Natural killer cell (primary cell): Measurements from ENCODE around the gene EXOC3L4. TPM values are rescaled to one million over a fixed set of nuclear protein-coding genes. Genes with fewer than 3 reads are reported as not detected.
"Not testable (repeated sequence)": the region's sequence is repeated elsewhere in the genome, so short reads cannot be mapped to it uniquely, and the experiment has no call there.

Experiments used
- ATAC-seq, 3 donors: fragments of 150-1000 bp in 2 of 3; fragments of 200-7000 bp in 1 of 3; cut with Tn5 transposase; 1 replicate in 1 of 3; 2 replicates in 2 of 3; pipeline ENCODE4 v1.10.0; 2021; ENCODE audit warnings: mild to moderate bottlenecking in 2 of 3, moderate library complexity in 2 of 3
- DNase-seq, 2 donors: peaks; one replicate each; pipeline versions ENCODE4 v3.0.0 to v3.0.0-alpha.2; 2013 to 2021; ENCODE audit warnings: mixed read lengths in 1 of 2
- H3K27ac ChIP-seq: one replicate; pipeline ENCODE4 v1.5.1; 2013; ENCODE audit warnings: mild to moderate bottlenecking, low read length
- H3K27me3 ChIP-seq: one replicate; pipeline ENCODE4 v1.6.1; 2013; ENCODE audit warnings: low read length; ENCODE audit not compliant: control insufficient read depth, insufficient read depth
- H3K36me3 ChIP-seq: one replicate; pipeline ENCODE4 v1.6.1; 2013; ENCODE audit warnings: low read length; ENCODE audit not compliant: control insufficient read depth, insufficient read depth
- H3K4me1 ChIP-seq: one replicate; pipeline ENCODE4 v1.6.1; 2013; ENCODE audit warnings: low read length; ENCODE audit not compliant: control insufficient read depth, insufficient read depth
- H3K4me3 ChIP-seq: one replicate; pipeline ENCODE4 v1.5.1; 2013; ENCODE audit warnings: low read length
- H3K9me3 ChIP-seq: one replicate; pipeline ENCODE4 v1.6.1; 2013; ENCODE audit warnings: low read length; ENCODE audit not compliant: control insufficient read depth, insufficient read depth
- H3K27ac Mint-ChIP-seq, 2 donors: one replicate each; pipeline ENCODE4 v1.8.0; 2022; ENCODE audit warnings: mild to moderate bottlenecking in 2 of 2, mixed read lengths in 2 of 2, moderate library complexity in 1 of 2
- H3K27me3 Mint-ChIP-seq, 2 donors: one replicate each; pipeline ENCODE4 v1.8.0; 2022; ENCODE audit warnings: low read depth in 2 of 2, mixed read lengths in 2 of 2
- H3K36me3 Mint-ChIP-seq: one replicate; pipeline ENCODE4 v1.8.0; 2022; ENCODE audit warnings: mixed read lengths
- H3K4me1 Mint-ChIP-seq, 2 donors: one replicate each; pipeline ENCODE4 v1.8.0; 2022; ENCODE audit warnings: mixed read lengths in 2 of 2
- H3K4me3 Mint-ChIP-seq: one replicate; pipeline ENCODE4 v1.8.0; 2022; ENCODE audit warnings: mild to moderate bottlenecking, moderate library complexity, mixed read lengths
- H3K9me3 Mint-ChIP-seq, 2 donors: one replicate each; pipeline ENCODE4 v1.8.0; 2022; ENCODE audit warnings: mixed read lengths in 2 of 2
- WGBS: methylation state at CpG from one replicate; pipeline ENCODE4 v1.1.7; 2013; ENCODE audit warnings: missing lambda C conversion rate; ENCODE audit not compliant: insufficient coverage; 5-methylcytosine and 5-hydroxymethylcytosine counted together
- intact Hi-C: fragments of 100-400 bp; cut with micrococcal nuclease; formaldehyde crosslinking; loops from one replicate; pipeline ENCODE4 v1.14.2; 2022
- total RNA-seq, 4 donors: library from RNA; stranded (reverse); fragments of 120-200 nt in 1 of 4; gene quantifications; one replicate each; pipeline versions ENCODE4 v1.2.3 to v1.2.4, GENCODE V29; 2013 to 2022
- TF ChIP-seq, protein P1 (sequence below): fragments of 200-600 bp; IDR thresholded peaks from one replicate; pipeline ENCODE4 v1.8.0; 2022; ENCODE audit warnings: antibody characterized with exemption

Gene EXOC3L4
- total RNA-seq, result not detected
- not detected for total RNA-seq (2013)

DNA sequence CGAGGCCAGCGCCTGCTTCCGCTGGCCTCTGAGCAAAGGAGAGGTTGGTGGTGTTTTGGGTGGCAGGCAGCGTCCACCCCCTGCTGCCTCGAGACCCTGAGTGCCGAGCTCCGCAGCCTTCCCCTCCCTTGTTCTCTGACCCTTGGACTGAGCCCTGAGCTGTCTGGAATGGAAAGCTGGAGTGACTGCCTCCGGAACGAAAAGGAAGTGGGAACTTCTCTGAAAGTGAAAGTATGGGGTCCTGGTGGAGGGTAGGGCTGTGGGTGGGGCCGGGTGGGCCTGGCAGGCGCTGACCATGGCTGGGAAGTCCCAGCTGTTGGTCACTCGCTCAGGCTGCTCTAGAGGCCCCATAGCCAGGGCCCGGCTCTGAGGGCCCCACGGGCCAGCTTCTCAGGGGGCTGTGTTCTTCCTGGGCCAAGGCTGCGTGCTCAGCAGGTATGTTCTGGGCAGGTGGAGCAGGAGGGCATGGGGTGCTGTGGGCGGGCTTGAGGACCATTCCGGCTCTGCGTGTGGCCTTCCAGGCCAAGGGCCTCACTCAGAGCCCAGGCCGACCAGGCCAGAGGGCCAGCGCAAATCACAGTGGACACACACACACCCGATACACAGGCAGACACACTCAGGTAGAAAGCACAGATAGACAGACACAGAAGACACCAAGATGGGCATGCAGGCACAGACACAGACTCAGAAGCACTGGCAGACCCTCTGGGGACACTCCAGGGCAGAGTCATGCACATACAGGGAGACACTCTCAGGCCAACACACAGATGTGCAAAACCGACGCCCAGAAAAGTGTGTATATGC is at the start of gene EXOC3L4:
EXOC3L4 (plus strand) TSS at position 320 of the 804 bp plus-strand sequence. CDS start 5,495 bp downstream, outside the sequence.
- no peaks in the 10 kb centered on the region for H3K9me3 Mint-ChIP-seq
- Histone ChIP-seq H3K36me3 (no peaks in the 10 kb centered on the region), H3K27me3 (peaks cover 6% of the 10 kb centered on the region), H3K27ac (no peak within 1 kb of the TSS), H3K4me3 (no peak within 1 kb of the TSS), H3K9me3 (no peaks in the 10 kb centered on the region), H3K4me1 (peaks cover 19% of the 10 kb centered on the region)
- peaks cover 0 to 4% of the 10 kb centered on the region in 2 donors for H3K27me3 Mint-ChIP-seq
- no peak within 1 kb of the TSS for H3K4me3 Mint-ChIP-seq
- WGBS, result 74% methylated on average over 23 of the region's 23 CpGs
- ATAC-seq, result no peak
- no peaks in the 10 kb centered on the region for H3K36me3 Mint-ChIP-seq
- H3K4me1 Mint-ChIP-seq, result peaks cover 0 to 5% of the 10 kb centered on the region in 2 donors
- H3K27ac Mint-ChIP-seq, result no peak within 1 kb of the TSS
- TF ChIP-seq, protein P1, sequence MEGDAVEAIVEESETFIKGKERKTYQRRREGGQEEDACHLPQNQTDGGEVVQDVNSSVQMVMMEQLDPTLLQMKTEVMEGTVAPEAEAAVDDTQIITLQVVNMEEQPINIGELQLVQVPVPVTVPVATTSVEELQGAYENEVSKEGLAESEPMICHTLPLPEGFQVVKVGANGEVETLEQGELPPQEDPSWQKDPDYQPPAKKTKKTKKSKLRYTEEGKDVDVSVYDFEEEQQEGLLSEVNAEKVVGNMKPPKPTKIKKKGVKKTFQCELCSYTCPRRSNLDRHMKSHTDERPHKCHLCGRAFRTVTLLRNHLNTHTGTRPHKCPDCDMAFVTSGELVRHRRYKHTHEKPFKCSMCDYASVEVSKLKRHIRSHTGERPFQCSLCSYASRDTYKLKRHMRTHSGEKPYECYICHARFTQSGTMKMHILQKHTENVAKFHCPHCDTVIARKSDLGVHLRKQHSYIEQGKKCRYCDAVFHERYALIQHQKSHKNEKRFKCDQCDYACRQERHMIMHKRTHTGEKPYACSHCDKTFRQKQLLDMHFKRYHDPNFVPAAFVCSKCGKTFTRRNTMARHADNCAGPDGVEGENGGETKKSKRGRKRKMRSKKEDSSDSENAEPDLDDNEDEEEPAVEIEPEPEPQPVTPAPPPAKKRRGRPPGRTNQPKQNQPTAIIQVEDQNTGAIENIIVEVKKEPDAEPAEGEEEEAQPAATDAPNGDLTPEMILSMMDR, result no peak
- no peak for DNase-seq
- intact Hi-C loops, result loop anchor here (5.0 to 10.0 kb wide), 2 partner anchors 317 to 400 kb away; partner anchors contain the start of gene TRAF3

DNA sequence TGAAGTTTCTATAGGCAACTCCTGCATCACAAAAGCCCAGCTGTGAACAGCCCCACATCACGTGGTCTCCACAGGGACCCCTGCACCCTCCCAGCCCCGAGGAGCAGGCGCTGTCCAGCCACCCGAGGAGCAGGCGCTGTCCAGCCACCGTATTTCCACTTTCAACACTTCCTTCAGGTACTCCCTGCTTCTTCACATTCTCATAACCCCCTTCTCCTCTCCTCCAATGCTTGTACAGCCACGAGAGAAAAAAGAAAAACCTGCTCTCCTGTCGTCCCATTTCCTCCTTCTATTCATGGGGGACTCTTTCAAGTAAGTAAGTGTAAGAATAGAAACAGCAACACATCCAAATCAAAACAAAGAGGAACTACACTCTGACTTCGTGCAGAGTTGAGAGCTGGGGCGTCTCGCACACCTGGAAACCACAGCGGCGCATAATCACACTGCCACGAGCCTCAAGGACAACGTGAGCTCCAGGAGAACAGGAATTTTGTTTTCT is 49.1 kb upstream of the EXOC3L4 start:
- Histone ChIP-seq H3K9me3 (no peaks in the 10 kb centered on the region), H3K4me3 (no peak overlapping the region), H3K36me3 (no peaks in the 10 kb centered on the region), H3K4me1 (no peaks in the 10 kb centered on the region), H3K27ac (no peak overlapping the region), H3K27me3 (peaks cover 4% of the 10 kb centered on the region)
- TF ChIP-seq, protein P1, result no peak
- H3K4me1 Mint-ChIP-seq, result peaks cover 0 to 4% of the 10 kb centered on the region in 2 donors
- no peak overlapping the region for H3K27ac Mint-ChIP-seq
- ATAC-seq (no peak), DNase-seq (no peak)
- H3K9me3 Mint-ChIP-seq, result no peaks in the 10 kb centered on the region
- intact Hi-C loops, result no loop called here
- H3K4me3 Mint-ChIP-seq, result no peak overlapping the region
- H3K27me3 Mint-ChIP-seq, result peaks cover 6 to 20% of the 10 kb centered on the region in 2 donors
- 6% methylated on average over 13 of the region's 15 CpGs for WGBS
- no peaks in the 10 kb centered on the region for H3K36me3 Mint-ChIP-seq

DNA sequence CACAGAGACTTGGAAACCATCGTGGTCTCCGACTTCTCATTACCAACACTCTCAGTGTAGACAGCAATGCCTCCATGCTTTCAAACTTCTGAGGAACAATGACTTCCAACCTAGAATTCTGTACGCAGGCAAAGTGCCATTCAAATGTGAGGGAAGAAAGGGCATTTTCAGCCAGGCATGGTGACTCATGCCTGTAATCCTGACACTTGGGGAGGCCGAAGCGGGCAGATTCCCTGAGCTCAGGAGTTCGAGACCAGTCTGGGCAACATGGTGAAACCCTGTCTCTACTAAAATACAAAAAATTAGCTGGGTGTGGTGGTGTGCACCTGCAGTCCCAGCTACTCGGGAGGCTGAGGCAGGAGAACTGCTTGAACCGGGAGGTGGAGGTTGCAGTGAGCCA is 47.1 kb upstream of the EXOC3L4 start:
- H3K27me3 ChIP-seq, H3K4me3 Mint-ChIP-seq, intact Hi-C loops, H3K4me1 ChIP-seq, ATAC-seq, H3K4me3 ChIP-seq, DNase-seq, H3K36me3 Mint-ChIP-seq, H3K9me3 ChIP-seq, H3K27ac Mint-ChIP-seq, H3K9me3 Mint-ChIP-seq, H3K36me3 ChIP-seq, H3K27ac ChIP-seq, H3K4me1 Mint-ChIP-seq: not testable (repeated sequence)
- H3K27me3 Mint-ChIP-seq, result peaks cover 6 to 20% of the 10 kb centered on the region in 2 donors
- WGBS, result 86% methylated on average over 7 of the region's 8 CpGs

DNA sequence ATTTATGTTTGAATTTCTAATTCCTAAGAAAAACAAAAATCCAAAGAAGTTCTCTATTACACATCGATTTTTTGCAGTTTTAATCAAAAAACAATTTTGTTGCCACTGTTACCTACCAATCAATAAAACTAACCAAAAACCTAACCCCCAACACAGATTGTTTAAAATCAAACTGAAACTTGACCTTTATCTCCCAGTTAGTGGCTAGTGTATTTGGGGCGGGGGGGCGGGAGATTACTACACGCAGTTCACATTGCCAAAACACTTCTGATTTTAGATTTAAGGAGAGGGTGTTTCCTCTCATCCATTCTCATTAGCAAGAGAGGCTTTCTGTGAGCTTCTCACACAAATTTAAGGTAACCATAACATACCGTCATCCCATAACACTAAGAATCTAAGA is 43.6 kb upstream of the EXOC3L4 start:
- TF ChIP-seq, protein P1, result no peak
- peaks cover 21 to 22% of the 10 kb centered on the region in 2 donors for H3K27me3 Mint-ChIP-seq
- no peak for ATAC-seq
- no peak overlapping the region for H3K27ac ChIP-seq
- H3K4me3 ChIP-seq, result no peak overlapping the region
- WGBS, result 89% methylated on average over 1 of the region's 5 CpGs
- no peak for DNase-seq
- H3K9me3 ChIP-seq, result no peaks in the 10 kb centered on the region
- no peak overlapping the region for H3K27ac Mint-ChIP-seq
- intact Hi-C loops, result no loop called here
- H3K4me1 ChIP-seq, result no peaks in the 10 kb centered on the region
- peaks cover under 1 to 3% of the 10 kb centered on the region in 2 donors for H3K4me1 Mint-ChIP-seq
- H3K4me3 Mint-ChIP-seq, result no peak overlapping the region
- no peaks in the 10 kb centered on the region for H3K36me3 Mint-ChIP-seq
- no peaks in the 10 kb centered on the region for H3K27me3 ChIP-seq
- no peaks in the 10 kb centered on the region for H3K36me3 ChIP-seq
- H3K9me3 Mint-ChIP-seq, result no peaks in the 10 kb centered on the region
